OCI-LY3 (cell line): Measurements from ENCODE around the gene LNX1.

Source experiments
- H2AFZ ChIP-seq: fragments of 200-600, 300-600 bp; shearing (Covaris generic); 2 replicates; pipeline ENCODE4 v1.6.0; 2014; ENCODE audit warnings: antibody characterized with exemption, low read depth, low read length
- H3K27ac ChIP-seq: fragments of 200-600, 300-600 bp; sonication (generic); 2 replicates; pipeline ENCODE4 v1.5.1; 2014; ENCODE audit warnings: mild to moderate bottlenecking, low read length, moderate library complexity, mixed read lengths
- H3K27me3 ChIP-seq: fragments of 200-600, 300-600 bp; sonication (generic); 2 replicates; pipeline ENCODE4 v1.6.1; 2014; ENCODE audit warnings: low read depth, low read length, mixed read lengths
- H3K36me3 ChIP-seq: fragments of 200-600, 300-600 bp; sonication (generic); replicated peaks from 2 replicates; pipeline ENCODE3; 2014; ENCODE audit warnings: low read depth, low read length, mixed read lengths
- H3K4me1 ChIP-seq: fragments of 300-600, 200-600 bp; sonication (generic); 2 replicates; pipeline ENCODE4 v1.6.1; 2014; ENCODE audit warnings: low read length, mixed read lengths
- H3K4me2 ChIP-seq: fragments of 200-600, 300-600 bp; sonication (generic); 2 replicates; pipeline ENCODE4 v1.6.1; 2014; ENCODE audit warnings: low read length, mixed read lengths
- H3K4me3 ChIP-seq: fragments of 300-600, 200-600 bp; sonication (generic); 2 replicates; pipeline ENCODE4 v1.5.1; 2014; ENCODE audit warnings: antibody characterized with exemption, mild to moderate bottlenecking, low read length, moderate library complexity
- H3K79me2 ChIP-seq: fragments of 300-600, 200-600 bp; shearing (Covaris generic); 2 replicates; pipeline ENCODE4 v1.6.1; 2014; ENCODE audit warnings: mild to moderate bottlenecking, low read length, mixed read lengths
- H3K9ac ChIP-seq: fragments of 300-600, 200-600 bp; shearing (Covaris generic); 2 replicates; pipeline ENCODE4 v1.6.0; 2014; ENCODE audit warnings: mild to moderate bottlenecking, low read length, moderate library complexity
- H3K9me3 ChIP-seq: fragments of 200-600, 300-600 bp; shearing (Covaris generic); 2 replicates; pipeline ENCODE4 v1.6.1; 2014; ENCODE audit warnings: low read length, mixed read lengths; ENCODE audit not compliant: insufficient read depth
- H4K20me1 ChIP-seq: fragments of 200-600, 300-600 bp; sonication (generic); 2 replicates; pipeline ENCODE4 v1.6.1; 2016; ENCODE audit warnings: low read length, mixed read lengths; ENCODE audit not compliant: insufficient read depth
- EZH2phosphoT487 ChIP-seq: fragments of 200-600 bp; shearing (Covaris generic); IDR thresholded peaks from 2 replicates; pipeline ENCODE4 v1.6.1; 2018; ENCODE audit warnings: antibody characterized with exemption, mixed run types, low read depth
- TF ChIP-seq, protein P1 (sequence below): fragments of 200-600, 300-600 bp; sonication (generic); IDR thresholded peaks from 2 replicates; pipeline ENCODE4 v1.5.1; 2014; ENCODE audit warnings: antibody characterized with exemption, low read length, low read depth

The LNX1 gene

DNA sequence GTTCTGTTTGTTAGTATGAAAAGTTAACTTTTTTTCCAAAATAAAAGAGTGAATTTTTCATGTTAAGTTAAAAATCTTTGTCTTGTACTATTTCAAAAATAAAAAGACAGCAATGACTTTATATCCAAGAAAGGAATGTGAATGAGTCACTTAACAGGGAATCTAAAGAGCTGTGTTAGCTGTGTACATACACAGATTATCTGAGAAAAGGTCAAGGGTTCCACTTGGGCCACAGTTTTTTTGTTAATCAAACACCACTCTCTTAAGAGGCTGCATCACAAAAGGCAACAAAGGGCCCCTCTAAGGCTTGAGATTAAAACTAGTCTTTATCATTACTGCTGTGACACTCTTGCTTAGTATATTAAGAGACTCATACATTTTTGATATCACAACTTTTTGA lies 131.7 kb downstream of the LNX1 start:
- no peak overlapping the region for H2AFZ ChIP-seq
- no peak overlapping the region for H3K4me3 ChIP-seq
- H3K4me1 ChIP-seq = peaks cover 8% of the 10 kb centered on the region; the same call in 1 of the 2 replicates
- no peaks in the 10 kb centered on the region for H3K9me3 ChIP-seq
- peaks cover 49% of the 10 kb centered on the region for H3K36me3 ChIP-seq
- H3K27ac ChIP-seq = no peak overlapping the region
- no peak overlapping the region for H3K9ac ChIP-seq
- no peak for TF ChIP-seq EZH2phosphoT487
- TF ChIP-seq, protein P1, sequence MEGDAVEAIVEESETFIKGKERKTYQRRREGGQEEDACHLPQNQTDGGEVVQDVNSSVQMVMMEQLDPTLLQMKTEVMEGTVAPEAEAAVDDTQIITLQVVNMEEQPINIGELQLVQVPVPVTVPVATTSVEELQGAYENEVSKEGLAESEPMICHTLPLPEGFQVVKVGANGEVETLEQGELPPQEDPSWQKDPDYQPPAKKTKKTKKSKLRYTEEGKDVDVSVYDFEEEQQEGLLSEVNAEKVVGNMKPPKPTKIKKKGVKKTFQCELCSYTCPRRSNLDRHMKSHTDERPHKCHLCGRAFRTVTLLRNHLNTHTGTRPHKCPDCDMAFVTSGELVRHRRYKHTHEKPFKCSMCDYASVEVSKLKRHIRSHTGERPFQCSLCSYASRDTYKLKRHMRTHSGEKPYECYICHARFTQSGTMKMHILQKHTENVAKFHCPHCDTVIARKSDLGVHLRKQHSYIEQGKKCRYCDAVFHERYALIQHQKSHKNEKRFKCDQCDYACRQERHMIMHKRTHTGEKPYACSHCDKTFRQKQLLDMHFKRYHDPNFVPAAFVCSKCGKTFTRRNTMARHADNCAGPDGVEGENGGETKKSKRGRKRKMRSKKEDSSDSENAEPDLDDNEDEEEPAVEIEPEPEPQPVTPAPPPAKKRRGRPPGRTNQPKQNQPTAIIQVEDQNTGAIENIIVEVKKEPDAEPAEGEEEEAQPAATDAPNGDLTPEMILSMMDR = no peak
- H3K4me2 ChIP-seq = no peak overlapping the region
- 0 out of 2 replicates have a peak, but pooled peaks cover 3% of the 10 kb centered on the region for H4K20me1 ChIP-seq
- no peaks in the 10 kb centered on the region for H3K27me3 ChIP-seq
- H3K79me2 ChIP-seq = no peaks in the 10 kb centered on the region

- Histone ChIP-seq H3K4me3 (no peak overlapping the region), H3K4me1 (peaks cover 8% of the 10 kb centered on the region; the same call in 1 of the 2 replicates), H3K36me3 (peaks cover 42% of the 10 kb centered on the region), H3K27ac (no peak overlapping the region), H2AFZ (no peak overlapping the region), H3K79me2 (no peaks in the 10 kb centered on the region), H3K4me2 (no peak overlapping the region), H4K20me1 (0 out of 2 replicates have a peak, but pooled peaks cover 3% of the 10 kb centered on the region), H3K9me3 (no peaks in the 10 kb centered on the region), H3K9ac (no peak overlapping the region), H3K27me3 (no peaks in the 10 kb centered on the region)
- TF ChIP-seq, protein P1 = no peak
- TF ChIP-seq EZH2phosphoT487 = no peak
Measured at GRCh38 chr4:53456178-53456577, 135.1 kb downstream of the LNX1 start.

GRCh38 chr4:53455766-53456165 lies 135.5 kb downstream of the LNX1 start:
- no peak overlapping the region for H3K4me3 ChIP-seq
- no peak overlapping the region for H3K4me2 ChIP-seq
- TF ChIP-seq, protein P1 = no peak
- TF ChIP-seq EZH2phosphoT487 = no peak
- 0 out of 2 replicates have a peak, but pooled peaks cover 3% of the 10 kb centered on the region for H4K20me1 ChIP-seq
- no peak overlapping the region for H2AFZ ChIP-seq
- H3K27ac ChIP-seq = no peak overlapping the region
- no peak overlapping the region for H3K9ac ChIP-seq
- peaks cover 8% of the 10 kb centered on the region; the same call in 1 of the 2 replicates for H3K4me1 ChIP-seq
- H3K79me2 ChIP-seq = no peaks in the 10 kb centered on the region
- no peaks in the 10 kb centered on the region for H3K27me3 ChIP-seq
- peaks cover 38% of the 10 kb centered on the region for H3K36me3 ChIP-seq
- H3K9me3 ChIP-seq = no peaks in the 10 kb centered on the region

DNA sequence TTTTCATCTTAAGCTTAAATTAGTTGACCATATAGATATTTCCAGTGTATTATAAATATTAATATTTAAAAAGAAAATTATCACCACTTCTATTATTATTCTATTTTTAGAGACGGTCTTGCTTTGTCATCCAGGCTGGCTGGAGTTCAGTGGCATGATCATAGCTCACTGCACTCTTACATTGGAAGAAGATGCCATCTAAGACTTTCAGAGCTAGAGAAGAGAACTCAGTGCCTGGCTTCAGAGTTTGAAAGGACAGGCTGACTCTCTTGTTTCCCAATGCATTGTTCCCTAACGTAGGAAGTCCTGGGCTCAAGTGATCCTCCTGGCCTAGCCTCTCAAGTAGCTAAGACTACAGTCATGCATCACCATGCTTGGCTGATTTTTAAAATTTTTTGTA lies 137.9 kb downstream of the LNX1 start:
- Histone ChIP-seq H3K27ac (no peak overlapping the region), H3K4me1 (peaks cover 8% of the 10 kb centered on the region; the same call in 1 of the 2 replicates), H4K20me1 (0 out of 2 replicates have a peak, but pooled peaks cover 3% of the 10 kb centered on the region), H3K9me3 (no peaks in the 10 kb centered on the region), H3K4me3 (no peak overlapping the region), H3K27me3 (no peaks in the 10 kb centered on the region), H3K4me2 (no peak overlapping the region), H3K9ac (no peak overlapping the region), H2AFZ (no peak overlapping the region), H3K36me3 (peaks cover 24% of the 10 kb centered on the region), H3K79me2 (no peaks in the 10 kb centered on the region)
- TF ChIP-seq, protein P1 = no peak
- TF ChIP-seq EZH2phosphoT487 = no peak
